ELR (cell line): Measurements from ENCODE around the gene TNFSF15.

Experiments used
- DNase-seq: peaks from one replicate; pipeline ENCODE4 v3.0.0-alpha.2; 2015; ENCODE audit warnings: low read depth

The TNFSF15 gene

DNA sequence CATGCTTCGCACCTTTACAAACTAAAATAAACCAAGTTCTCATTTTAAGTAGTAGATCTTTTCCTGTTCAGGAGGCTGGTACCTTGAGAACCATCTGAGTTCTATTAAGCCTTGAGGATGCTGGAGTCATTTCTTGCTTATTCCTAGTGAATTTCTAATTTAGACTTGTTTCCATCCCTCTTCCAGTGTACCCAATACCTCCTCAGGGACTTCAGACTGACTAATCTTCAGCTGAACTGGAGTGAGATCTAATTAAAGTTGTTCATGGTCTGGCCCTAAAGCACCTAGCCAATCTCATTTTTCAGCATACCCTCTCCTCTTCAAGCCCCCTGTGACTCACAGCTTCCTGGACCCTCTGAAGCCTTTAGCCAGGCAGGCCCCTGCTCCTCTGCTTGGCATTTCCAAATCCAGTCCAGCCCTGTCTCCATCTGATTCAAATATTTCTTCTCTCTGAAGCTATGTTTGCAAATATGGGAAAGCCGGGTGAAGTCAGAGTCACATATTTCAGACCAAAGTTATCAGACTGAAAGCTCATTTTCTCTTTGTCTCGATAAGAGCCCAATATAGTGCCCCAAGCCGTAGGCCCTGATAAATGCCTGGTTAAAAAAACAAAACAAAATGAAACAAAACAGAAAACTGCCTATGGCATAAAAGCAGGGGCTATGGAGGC lies 19.4 kb upstream of the TNFSF15 start:
- no peak for DNase-seq

DNA sequence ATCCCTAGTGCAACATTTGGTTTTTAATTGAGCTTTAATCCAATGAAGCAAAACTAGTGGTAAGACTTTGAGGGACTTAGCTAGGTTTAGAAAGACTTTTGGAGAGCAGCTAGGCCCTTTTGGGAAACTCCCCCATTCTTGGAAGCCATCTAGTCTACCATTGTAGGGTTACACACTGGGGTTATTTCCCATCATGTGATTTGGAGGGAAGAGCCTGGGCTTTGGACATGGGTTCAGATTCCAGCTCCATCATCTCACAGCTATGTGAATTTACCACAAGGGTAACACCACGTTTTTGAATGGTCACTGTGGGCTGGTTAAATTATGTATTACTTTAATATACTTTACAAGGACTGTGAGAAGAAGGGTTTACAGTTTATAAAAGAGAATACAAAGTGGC lies 18.3 kb upstream of the TNFSF15 start:
- DNase-seq, result peak; percentile 61

DNA sequence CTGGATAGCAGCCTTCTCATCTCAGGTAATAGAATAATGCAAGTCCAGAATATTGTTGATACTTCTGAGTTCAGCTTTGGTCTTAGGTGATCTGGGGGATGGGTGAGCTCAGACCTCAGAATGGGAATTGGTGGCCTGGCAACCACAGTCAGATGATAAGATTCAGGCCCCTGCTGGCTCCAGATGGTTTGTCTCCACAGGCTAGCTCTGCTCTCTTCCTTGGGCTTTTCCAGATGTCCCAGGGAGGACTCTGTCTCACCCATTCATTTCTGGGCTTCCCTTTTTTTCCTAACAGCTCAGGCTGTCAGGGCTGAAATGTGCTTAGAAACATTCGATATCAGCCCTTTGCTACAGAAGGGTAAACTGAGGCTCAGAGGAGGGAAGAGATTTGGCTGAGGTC lies 17.6 kb upstream of the TNFSF15 start:
- DNase-seq, result no peak

DNA sequence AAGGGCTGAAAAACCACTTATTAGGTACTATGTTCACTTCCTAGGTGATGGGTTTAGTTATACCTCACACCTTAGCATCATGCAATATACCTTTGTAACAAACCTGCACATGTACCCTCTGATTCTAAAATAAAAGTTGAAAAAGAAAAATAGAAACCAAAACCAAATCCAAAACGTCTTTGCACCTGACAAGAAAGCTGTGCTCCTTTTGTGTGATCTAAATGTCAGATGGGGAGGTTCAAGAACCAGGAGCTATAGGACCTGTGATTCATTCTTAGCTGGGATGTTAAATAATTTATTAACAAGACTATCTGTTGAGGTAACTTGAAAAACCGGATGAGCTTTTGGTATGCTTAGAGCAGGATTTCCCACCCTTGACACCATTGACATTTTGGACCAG lies 16.9 kb upstream of the TNFSF15 start:
- DNase-seq, result no peak

DNA sequence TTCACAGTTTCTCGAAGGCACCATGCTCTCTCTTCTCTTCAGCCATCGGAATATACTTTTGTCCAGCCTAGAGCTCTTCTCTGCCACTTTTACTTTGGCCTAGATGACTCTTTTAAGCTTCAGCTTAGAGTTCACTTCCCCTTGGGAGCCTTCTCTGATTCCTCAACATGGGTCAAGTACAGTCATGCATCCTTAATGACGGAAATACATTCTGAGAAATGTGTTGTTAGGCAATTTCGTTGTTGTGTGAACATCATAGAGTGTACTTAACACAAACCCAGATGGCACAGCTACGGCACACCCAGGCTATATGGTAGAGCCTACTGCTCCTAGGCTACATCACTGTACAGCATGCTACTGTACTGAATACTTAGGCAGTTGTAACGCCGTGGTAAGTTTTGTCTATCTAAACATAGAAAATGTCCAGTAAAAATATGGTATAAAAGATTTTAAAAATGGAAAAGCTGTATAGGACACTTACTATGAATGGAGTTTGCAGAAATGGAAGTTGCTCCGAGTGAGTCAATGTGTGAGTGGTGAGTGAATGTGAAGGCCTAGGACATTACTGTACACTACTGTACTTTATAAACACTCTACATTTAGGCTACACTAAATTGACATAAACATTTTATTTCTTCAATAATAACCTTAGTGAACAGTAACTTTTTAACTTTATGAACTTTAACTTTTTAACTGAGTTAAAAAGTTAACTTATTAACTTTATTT lies 15.1 kb upstream of the TNFSF15 start:
- DNase-seq, result peak; percentile 42

DNA sequence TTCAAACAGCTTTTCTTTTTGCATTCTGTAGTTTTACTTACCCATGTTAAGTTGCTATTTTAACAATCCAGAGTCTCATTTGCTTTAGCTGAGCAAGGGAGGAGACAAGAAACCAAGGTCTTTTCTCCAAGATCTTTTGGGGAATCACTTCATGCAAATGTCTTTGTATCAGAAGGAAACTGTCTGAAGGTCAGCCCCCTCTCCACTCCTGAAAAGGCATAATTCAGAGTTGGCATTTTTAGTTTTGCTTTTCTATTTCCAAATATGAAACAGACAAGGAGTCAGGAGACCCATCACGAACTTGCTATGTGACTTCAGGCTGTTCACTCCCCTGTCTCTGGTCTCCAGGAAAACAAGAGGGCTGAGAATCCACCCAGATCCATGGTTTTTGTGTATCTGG lies 12.3 kb upstream of the TNFSF15 start:
- no peak for DNase-seq

DNA sequence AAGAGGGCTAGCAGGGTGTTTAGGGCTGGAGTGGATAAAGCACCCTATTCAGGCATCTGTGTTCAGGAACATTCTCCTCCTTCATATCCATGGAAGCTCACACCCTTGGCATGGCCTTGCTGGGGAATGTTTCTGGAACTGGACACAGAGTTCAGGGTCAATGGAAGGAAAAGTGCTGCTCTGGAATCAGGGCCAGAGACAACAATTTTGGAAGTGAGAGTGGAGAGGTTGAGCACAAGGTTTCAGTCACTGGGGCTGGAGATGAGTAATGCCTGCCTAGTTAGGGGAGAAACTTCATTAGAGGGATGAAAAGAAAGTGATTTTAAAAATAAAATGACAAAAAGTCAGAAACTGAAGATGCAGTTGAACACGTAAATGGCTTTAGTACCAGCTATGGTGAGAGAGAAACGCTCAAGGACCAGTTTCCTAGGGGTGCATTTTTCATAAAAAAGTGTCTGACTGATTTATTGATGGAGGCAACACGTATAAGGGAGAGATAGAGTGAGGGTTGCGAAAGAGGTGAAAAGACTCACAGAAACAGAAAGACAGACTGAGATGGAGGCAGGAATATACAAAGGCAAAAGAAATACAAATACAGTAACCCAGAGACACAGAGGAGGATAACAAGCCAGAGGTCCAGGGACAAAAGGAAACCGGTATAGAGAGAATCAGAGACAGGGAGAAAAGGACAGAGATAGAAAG lies 8.0 kb upstream of the TNFSF15 start:
- no peak for DNase-seq

DNA sequence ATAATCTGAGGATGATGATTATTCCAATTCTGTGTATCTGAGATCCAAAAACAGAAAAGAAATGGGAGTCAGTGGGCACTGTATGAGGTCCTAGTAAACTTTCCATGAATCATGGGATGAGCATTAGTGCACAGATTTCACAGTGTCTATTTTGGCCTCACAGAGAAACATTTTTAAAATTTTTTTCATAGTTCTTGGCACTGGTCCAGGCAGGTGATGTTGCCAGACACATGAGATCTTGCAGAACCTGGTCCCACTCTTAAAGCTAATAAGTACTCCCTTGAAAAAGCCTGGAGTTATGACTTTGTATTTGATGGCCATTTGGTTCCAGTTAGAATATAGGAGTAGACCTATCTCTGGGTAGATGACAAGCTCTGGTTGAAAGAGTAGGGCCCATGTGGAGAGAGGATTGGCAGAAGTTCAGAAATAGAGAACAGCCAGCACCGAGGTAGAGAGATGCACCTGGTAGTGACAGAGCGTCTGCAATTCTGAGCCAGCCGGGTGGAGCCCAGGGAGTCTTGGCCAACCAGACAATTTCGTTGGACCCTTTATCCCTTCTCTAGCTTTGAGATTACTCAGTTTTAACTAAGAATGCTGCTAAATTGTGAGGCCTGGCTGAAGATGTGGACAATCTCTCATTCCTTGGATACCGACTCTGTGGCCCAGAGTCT lies 6.3 kb upstream of the TNFSF15 start:
- DNase-seq, result no peak

DNA sequence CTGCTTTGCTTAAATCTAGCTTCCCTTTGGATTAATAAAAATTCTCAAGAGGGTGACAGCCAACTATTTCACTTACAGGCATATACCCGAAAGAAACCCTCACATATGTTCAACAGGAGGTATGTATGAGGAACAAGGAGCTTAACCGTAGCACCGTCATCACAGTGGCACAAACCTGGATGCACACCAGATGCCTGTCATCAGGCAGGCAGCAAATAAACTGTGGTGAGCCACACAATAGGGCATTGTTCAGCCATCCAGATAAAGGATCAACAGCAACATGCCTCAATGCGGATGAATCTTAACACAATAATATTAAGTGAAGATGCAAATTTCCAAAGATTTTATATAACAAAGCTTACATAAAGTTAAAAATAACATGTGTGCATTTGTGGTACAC lies 5.5 kb upstream of the TNFSF15 start:
- DNase-seq, result no peak

DNA sequence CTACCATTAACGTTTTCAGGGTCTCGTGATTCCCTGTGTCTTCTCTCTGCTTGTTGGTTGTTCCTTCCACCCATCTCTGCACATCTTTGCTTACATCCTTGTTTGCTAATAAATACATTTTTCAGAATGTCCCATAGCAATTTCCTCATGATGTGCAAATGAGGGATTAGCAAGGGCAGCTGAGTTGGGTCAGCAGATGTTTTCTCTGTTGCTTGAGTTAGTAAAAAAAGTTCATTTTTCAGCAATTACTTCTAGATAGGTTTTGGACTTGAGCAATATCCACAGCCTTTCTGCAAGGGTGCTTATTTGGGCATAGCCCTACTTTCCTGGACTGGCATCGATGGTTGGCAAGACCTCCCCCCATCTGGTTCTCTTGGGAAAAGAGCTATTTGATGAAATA lies 4.8 kb upstream of the TNFSF15 start:
- no peak for DNase-seq

DNA sequence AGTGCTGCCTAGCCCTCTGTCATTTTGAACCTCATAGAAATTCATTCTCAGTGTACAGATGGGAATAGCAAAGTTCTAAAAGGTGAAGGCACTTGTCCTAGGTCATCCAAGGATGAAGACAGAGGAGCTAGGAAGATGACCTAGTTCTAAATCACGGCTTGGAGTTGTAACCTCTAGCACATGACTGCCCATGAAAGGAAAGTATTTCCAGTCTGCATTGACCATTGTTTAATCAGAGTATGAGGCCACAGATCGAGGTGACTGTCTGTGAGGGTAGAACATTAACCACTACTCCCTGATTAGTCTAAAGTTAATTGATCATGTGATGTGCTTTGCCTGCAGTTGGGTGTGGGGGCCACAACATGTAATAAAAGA lies 674 bp upstream of the TNFSF15 start:
- DNase-seq, result no peak

DNA sequence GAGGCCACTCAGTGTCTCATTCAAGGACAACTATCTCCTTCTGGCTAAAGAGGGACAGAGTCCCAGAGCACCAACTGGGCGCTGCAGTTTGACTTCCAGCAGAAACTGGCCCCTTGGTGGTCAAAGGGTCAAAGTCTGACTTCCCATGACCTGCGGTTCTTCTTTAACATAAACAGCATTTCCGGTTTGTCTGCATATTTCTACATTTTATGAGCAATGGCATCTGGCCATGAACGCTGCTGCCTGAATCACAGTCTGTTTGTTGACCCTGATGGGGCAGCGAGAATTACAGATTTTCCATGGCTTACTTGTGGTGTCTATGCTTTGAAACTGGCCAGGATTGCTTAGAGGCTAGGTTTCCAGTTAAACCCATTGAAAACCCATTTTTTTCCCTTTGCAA lies 1.3 kb downstream of the TNFSF15 start:
- DNase-seq, result peak; percentile 94

DNA sequence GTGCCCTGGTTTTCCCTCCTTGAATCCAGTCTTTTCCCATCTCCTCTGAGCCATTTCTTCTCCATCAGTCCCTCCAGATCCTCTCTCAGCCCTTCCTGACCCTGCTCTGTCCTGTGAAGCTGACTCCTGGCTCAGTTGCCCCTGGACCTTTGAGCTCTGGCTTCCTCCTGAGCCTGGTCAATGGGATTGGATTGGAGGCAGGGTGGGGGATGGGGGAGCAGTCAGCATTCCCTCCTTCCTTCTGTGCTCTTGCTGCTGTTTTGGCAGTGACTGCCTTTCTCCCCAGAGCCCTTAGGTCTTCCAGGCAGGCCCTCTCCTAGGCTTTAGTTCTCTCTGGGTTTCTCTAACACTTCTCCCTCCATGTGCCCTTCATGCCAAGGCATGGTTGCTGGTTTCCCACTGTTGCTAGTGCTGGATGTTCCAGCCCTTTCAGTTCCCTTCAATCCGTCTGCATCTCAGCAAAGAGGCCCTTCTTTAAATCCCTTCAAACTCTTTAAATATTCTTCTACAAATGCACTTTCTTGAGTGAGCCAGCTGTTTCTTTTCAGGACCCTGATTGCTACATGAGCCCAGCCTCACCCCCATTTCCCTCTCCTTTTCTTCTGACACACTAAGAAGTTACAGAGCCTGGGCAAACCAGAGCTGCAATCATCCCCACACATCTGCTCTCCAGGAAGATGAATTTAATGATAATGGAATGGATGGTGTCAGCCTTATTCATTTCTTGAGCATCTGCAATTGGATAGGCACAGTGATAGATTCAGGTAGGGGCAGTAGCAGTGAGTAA lies 2.2 kb downstream of the TNFSF15 start:
- DNase-seq, result peak; percentile 33

DNA sequence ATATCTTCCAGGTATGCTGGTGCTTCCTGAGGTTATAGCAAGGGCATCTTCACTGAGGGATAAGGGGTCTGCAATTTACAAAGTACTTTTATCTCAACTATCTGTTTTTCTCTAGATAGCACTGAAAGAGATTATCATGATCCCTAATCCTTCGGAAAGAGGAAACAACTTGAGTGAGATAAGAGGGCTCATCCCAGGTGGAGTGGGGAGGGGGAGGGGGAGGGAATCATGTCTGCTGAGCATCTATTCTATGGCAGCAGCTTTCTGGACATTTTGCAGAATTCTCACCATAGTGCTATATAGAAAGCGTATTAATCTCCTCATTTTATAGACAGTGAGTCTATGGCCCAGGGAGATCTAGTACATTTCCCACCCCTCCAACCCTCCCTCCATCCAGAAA lies 5.9 kb downstream of the TNFSF15 start:
- no peak for DNase-seq

DNA sequence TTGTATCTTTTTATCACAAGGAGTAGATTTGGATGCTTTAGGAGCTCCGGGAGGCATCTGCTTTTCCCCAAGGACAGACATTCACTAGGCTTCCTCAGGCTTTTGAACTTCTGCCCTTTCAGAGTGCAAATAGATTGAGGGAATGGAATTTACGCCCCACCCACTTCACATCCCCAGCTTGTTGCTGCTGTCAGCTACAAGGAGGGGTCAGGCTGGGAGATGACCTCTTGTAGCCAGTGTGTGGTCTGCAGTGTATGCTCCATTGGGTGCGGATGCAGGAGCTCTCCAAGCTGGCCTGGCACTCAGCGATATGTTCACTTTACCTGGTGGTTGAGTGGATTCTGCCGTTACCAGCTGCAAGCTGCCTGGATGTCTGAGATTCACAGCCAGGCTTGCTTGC lies 6.4 kb downstream of the TNFSF15 start:
- DNase-seq, result no peak

DNA sequence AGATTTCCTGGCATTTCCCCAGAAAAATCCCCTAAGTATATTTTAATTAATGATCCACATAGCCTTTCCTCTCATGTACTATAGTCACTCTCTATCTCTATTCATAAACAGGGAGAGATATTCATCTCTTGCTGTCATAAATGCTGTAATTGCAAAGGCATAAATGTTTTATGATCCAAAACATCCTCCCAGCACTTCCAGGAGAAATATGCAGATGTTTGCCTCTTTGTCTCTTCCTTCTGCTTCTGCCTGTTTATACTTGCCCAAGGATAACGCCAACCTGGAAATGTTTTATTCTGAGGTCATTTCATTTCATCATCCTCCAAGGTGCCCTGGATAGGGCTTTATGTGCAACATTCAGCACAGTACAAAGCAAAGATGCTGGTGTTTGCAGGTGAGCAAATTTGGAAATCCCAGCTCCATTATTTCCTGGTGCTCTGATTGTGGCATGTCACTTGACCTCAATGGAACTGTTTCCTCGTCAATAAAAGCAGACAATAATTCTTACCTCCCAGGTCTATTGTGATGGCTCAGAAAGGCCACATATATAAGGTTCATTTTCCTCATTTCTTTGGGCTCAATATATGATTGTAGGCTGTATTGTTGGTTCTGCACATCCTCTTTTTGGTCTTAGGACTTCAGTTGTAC lies 6.9 kb downstream of the TNFSF15 start:
- DNase-seq, result no peak

DNA sequence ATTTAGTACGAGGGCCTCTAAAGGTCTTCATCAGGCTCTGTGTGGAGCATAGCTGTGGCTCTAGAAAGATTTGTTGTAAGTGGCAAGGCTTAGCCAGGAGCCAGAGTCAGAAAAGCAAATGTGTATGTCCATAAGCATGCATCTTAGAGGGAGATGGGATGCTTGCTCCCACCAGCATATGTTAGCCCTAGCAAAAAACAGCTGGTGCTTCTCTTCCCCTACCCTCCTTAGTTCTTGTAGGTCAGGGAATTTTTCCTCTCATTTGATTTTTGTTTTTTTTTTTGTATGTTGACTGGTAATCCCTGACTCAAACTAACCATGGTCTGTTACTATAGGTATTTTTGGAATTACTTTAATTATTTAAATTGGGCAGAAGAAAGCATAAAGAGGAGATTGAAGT lies 7.7 kb downstream of the TNFSF15 start:
- no peak for DNase-seq

DNA sequence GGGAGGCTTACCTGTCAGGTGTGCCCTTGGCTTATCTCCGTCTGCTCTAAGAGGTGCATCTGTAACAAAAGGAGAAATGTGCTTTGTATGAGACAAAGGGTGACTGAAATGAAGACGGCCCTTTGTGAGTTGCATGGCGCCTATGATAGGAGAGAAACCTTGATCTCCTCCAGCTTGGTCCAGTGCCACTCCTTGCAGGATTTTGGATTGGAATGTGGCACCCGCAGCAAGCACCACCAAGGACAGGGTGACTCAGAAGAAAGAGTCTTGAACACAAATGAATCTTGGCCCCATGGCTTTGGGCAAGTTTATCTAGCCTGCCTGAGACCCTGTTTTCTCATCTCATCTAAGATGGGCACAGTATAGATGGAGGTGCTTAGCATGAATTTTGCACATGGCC lies 13.4 kb downstream of the TNFSF15 start:
- no peak for DNase-seq

DNA sequence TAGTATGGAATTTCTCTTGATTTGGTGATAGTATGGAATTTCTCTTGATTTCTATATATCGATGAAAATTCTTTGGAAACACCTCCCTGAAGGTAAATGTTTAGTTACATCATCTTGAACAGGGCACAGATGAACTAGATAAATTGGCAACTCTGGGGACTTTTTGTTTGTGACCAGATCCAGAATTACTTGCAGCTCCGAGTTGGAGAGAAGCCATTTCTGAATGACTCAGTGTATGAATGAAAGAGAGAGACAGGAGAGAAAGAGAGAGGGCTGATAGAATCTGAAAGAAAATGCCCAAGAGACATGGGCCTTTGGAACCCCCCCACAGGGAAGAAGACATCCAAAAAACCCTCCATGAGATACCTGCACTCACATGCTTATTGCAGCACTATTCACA lies 14.1 kb downstream of the TNFSF15 start:
- DNase-seq, result no peak

DNA sequence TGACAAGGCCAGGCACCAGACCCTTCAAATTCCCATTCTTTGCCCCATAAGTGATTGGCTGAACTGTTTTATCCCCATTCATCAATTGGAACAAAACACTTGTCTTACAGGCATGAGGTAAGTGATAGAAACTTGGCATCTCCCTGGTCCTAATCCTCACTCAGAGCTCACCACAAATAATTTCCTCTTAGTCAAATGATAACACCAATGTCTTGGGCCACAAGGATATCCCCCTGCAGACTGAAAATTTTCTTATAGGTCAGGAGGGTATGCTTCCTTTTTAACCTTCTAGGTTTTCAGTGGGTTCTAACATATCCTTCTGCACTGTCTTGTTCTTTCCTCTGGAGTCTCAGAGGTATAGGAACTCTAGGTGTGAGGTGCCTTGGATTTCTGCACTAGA lies 14.5 kb downstream of the TNFSF15 start:
- no peak for DNase-seq

DNA sequence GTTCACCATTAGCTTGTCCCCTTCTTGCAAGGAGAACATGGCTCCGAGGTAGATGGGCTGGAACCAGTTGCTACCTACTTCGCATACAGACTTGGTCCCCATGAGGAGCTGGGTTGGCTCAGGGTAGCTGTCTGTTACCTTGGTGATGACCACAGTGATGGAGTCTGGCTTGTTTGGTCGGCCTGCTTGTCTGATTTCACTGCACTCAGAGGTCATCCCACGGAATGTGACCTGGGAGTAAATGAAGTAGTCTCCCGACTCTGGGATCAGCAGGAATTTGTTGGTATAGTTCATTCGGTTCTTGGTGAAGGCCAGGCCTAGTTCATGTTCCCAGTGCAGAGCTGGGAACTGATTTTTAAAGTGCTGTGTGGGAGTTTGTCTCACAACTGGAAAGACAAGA lies 15.3 kb downstream of the TNFSF15 start:
- no peak for DNase-seq

DNA sequence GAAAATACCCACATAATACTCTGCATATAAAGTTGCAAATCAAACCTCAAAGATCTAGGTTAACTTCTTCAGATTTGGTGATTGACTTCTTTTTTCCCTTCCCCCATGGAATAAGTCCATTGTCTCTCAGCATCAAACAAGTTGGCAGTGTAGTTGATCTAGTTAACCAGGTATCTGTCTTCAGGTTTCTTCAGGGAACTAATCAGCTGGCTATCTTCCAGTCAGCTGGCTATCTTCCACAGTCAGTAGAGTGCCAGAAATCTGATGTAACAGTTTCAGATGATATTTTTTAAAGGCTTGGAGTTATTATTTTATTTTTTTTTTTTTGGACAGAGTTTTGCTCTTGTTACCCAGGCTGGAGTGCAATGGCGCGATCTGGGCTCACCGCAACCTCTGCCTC lies 16.8 kb downstream of the TNFSF15 start:
- DNase-seq, result no peak
